ENCODE data around the gene FAM151B.

- no peak for TF ChIP-seq ZNF8 (CRISPR knock-in tag; IDR thresholded peaks at IDR 0.05)
- TF ChIP-seq PATZ1 (CRISPR knock-in tag; IDR thresholded peaks at IDR 0.05; ENCODE audit: borderline replicate concordance): no peak
- no peak for TF ChIP-seq CSDC2 (CRISPR knock-in tag; IDR thresholded peaks at IDR 0.05)
- TF ChIP-seq CREB5 (CRISPR knock-in tag; IDR thresholded peaks at IDR 0.05; ENCODE audit: low read depth): no peak
- TF ChIP-seq RARB (CRISPR knock-in tag; IDR thresholded peaks at IDR 0.05): no peak
- TF ChIP-seq ZFP3 (CRISPR knock-in tag; IDR thresholded peaks at IDR 0.05): no peak
- no peak for TF ChIP-seq PPARA (CRISPR knock-in tag; IDR thresholded peaks at IDR 0.05; ENCODE audit: borderline replicate concordance)
- no peak for TF ChIP-seq ZFP30 (CRISPR knock-in tag; IDR thresholded peaks at IDR 0.05)
- no peak for TF ChIP-seq BACH2 (CRISPR knock-in tag; IDR thresholded peaks at IDR 0.05; ENCODE audit: borderline replicate concordance)
Measured at GRCh38 chr5:80559244-80559643, 71.3 kb downstream of the FAM151B start.

Data from SK-N-SH treated with all-trans-retinoic acid at 6 μM for 48 hours (cell line).